Suprapubic skin (tissue), 4 donors: ENCODE data around the gene JAK1.

Source experiments
- EP300 ChIP-seq: sonication (generic); formaldehyde crosslinking; IDR thresholded peaks from one replicate; pipeline ENCODE4 v1.6.1; 2017; ENCODE audit warnings: antibody characterized with exemption
- POLR2A ChIP-seq, 2 donors: fragments of 450-650 bp; IDR thresholded peaks; one replicate each; pipeline ENCODE4 v1.6.1; 2017; ENCODE audit warnings: antibody characterized with exemption in 2 of 2, mild to moderate bottlenecking in 2 of 2, moderate library complexity in 2 of 2
- POLR2AphosphoS5 ChIP-seq, 3 donors: sonication (generic); formaldehyde crosslinking; IDR thresholded peaks; one replicate each; pipeline ENCODE4 v1.6.1; 2017; ENCODE audit warnings: antibody characterized with exemption in 3 of 3
- TF ChIP-seq, protein P1 (sequence below), 2 donors: fragments of 200-600 bp in 1 of 2; fragments of 450-650 bp in 1 of 2; sonication (generic) in 1 of 2; IDR thresholded peaks; one replicate each; pipeline ENCODE4 v1.5.1; 2016 to 2019; ENCODE audit warnings: antibody characterized with exemption in 2 of 2, mild to moderate bottlenecking in 1 of 2, moderate library complexity in 1 of 2

- TF ChIP-seq POLR2A (IDR thresholded peaks at IDR 0.05) (no peak), POLR2AphosphoS5 (IDR thresholded peaks at IDR 0.05) (no peak), EP300 (no peak)
- TF ChIP-seq, protein P1, sequence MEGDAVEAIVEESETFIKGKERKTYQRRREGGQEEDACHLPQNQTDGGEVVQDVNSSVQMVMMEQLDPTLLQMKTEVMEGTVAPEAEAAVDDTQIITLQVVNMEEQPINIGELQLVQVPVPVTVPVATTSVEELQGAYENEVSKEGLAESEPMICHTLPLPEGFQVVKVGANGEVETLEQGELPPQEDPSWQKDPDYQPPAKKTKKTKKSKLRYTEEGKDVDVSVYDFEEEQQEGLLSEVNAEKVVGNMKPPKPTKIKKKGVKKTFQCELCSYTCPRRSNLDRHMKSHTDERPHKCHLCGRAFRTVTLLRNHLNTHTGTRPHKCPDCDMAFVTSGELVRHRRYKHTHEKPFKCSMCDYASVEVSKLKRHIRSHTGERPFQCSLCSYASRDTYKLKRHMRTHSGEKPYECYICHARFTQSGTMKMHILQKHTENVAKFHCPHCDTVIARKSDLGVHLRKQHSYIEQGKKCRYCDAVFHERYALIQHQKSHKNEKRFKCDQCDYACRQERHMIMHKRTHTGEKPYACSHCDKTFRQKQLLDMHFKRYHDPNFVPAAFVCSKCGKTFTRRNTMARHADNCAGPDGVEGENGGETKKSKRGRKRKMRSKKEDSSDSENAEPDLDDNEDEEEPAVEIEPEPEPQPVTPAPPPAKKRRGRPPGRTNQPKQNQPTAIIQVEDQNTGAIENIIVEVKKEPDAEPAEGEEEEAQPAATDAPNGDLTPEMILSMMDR (IDR thresholded peaks at IDR 0.05): no peak
Measured at GRCh38 chr1:64834734-64835133, 131.6 kb downstream of the JAK1 start.
